Measurements from ENCODE around the gene ST6GALNAC2. TPM values are rescaled to one million over a fixed set of nuclear protein-coding genes. Genes with fewer than 3 reads are reported as not detected.

The ST6GALNAC2 gene
- total RNA-seq, 1 donor from 2014 or later, result 0.32 TPM

- peaks cover 14% of the 10 kb centered on the region for H3K27me3 Mint-ChIP-seq (ENCODE audit: unreplicated experiment)
- no peak overlapping the region for H3K27ac Mint-ChIP-seq (ENCODE audit: unreplicated experiment)
- no peaks in the 10 kb centered on the region for H3K36me3 Mint-ChIP-seq (ENCODE audit: unreplicated experiment)
- no peaks in the 10 kb centered on the region for H3K4me1 Mint-ChIP-seq (ENCODE audit: low read depth, unreplicated experiment)
- DNase-seq, result no peak
- no peak for TF ChIP-seq CTCF (IDR thresholded peaks at IDR 0.05; ENCODE audit: partially characterized antibody, unreplicated experiment)
- H3K4me3 Mint-ChIP-seq (ENCODE audit: unreplicated experiment), result no peak overlapping the region
- peaks cover 2% of the 10 kb centered on the region for H3K9me3 Mint-ChIP-seq (ENCODE audit: unreplicated experiment)
Measured at GRCh38 chr17:76579281-76579680, 6.4 kb downstream of the ST6GALNAC2 start.

- TF ChIP-seq CTCF (IDR thresholded peaks at IDR 0.05; ENCODE audit: partially characterized antibody, unreplicated experiment), result no peak
- Mint-ChIP-seq H3K36me3 (ENCODE audit: unreplicated experiment) (no peaks in the 10 kb centered on the region), H3K9me3 (ENCODE audit: unreplicated experiment) (peaks cover 2% of the 10 kb centered on the region), H3K4me3 (ENCODE audit: unreplicated experiment) (no peak overlapping the region), H3K4me1 (ENCODE audit: low read depth, unreplicated experiment) (no peaks in the 10 kb centered on the region), H3K27ac (ENCODE audit: unreplicated experiment) (no peak overlapping the region), H3K27me3 (ENCODE audit: unreplicated experiment) (peaks cover 9% of the 10 kb centered on the region)
- no peak for DNase-seq
Measured at GRCh38 chr17:76578376-76578775, 7.3 kb downstream of the ST6GALNAC2 start.

GRCh38 chr17:76577876-76578275 is 7.8 kb downstream of the ST6GALNAC2 start:
- TF ChIP-seq CTCF (IDR thresholded peaks at IDR 0.05; ENCODE audit: partially characterized antibody, unreplicated experiment), result no peak
- no peaks in the 10 kb centered on the region for H3K36me3 Mint-ChIP-seq (ENCODE audit: unreplicated experiment)
- H3K4me3 Mint-ChIP-seq (ENCODE audit: unreplicated experiment), result no peak overlapping the region
- DNase-seq, result no peak
- no peaks in the 10 kb centered on the region for H3K4me1 Mint-ChIP-seq (ENCODE audit: low read depth, unreplicated experiment)
- H3K9me3 Mint-ChIP-seq (ENCODE audit: unreplicated experiment), result peaks cover 2% of the 10 kb centered on the region
- peaks cover 6% of the 10 kb centered on the region for H3K27me3 Mint-ChIP-seq (ENCODE audit: unreplicated experiment)
- no peak overlapping the region for H3K27ac Mint-ChIP-seq (ENCODE audit: unreplicated experiment)

- no peak for TF ChIP-seq CTCF (IDR thresholded peaks at IDR 0.05; ENCODE audit: partially characterized antibody, unreplicated experiment)
- H3K27ac Mint-ChIP-seq (ENCODE audit: unreplicated experiment), result no peak overlapping the region
- no peaks in the 10 kb centered on the region for H3K36me3 Mint-ChIP-seq (ENCODE audit: unreplicated experiment)
- H3K9me3 Mint-ChIP-seq (ENCODE audit: unreplicated experiment), result peaks cover 2% of the 10 kb centered on the region
- H3K4me1 Mint-ChIP-seq (ENCODE audit: low read depth, unreplicated experiment), result no peaks in the 10 kb centered on the region
- H3K27me3 Mint-ChIP-seq (ENCODE audit: unreplicated experiment), result peaks cover 2% of the 10 kb centered on the region
- DNase-seq, result no peak
- H3K4me3 Mint-ChIP-seq (ENCODE audit: unreplicated experiment), result no peak overlapping the region
Measured at GRCh38 chr17:76576189-76576588, 9.5 kb downstream of the ST6GALNAC2 start.

GRCh38 chr17:76575570-76575969 is 10.1 kb downstream of the ST6GALNAC2 start:
- H3K4me1 Mint-ChIP-seq (ENCODE audit: low read depth, unreplicated experiment), result no peaks in the 10 kb centered on the region
- H3K27me3 Mint-ChIP-seq (ENCODE audit: unreplicated experiment), result peaks cover 2% of the 10 kb centered on the region
- no peaks in the 10 kb centered on the region for H3K36me3 Mint-ChIP-seq (ENCODE audit: unreplicated experiment)
- DNase-seq, result no peak
- H3K9me3 Mint-ChIP-seq (ENCODE audit: unreplicated experiment), result peaks cover 2% of the 10 kb centered on the region
- H3K4me3 Mint-ChIP-seq (ENCODE audit: unreplicated experiment), result no peak overlapping the region
- no peak overlapping the region for H3K27ac Mint-ChIP-seq (ENCODE audit: unreplicated experiment)
- no peak for TF ChIP-seq CTCF (IDR thresholded peaks at IDR 0.05; ENCODE audit: partially characterized antibody, unreplicated experiment)

All from glutamatergic neuron (in vitro differentiated cells).